ENCODE data around the gene SAP30.

The SAP30 gene

DNA sequence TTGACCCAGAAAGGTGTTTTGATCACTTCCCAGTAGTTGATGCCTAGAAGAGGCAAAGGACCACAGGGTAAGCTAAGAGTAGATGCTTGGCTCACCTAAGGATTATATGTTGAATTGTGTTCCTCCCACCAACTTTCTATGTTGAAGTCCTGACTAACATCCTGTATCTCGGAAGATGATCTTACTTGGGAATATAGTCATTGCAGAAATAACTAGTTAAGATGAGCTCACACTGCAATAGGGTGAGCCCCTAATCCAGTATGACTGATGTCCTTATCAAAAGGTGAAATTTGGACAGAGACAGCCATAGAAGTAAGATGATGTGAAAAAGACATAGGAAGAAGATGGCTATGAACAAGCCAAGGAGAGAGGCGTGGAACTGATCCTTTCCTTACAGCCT lies 33.3 kb upstream of the SAP30 start:
- ATAC-seq (ENCODE audit: insufficient read depth, low read depth) (no peak), DNase-seq (no peak)
- peaks cover 10% of the 10 kb centered on the region for H4K20me1 ChIP-seq (ENCODE audit: insufficient read depth, low read length)
- H3K4me2 ChIP-seq (ENCODE audit: insufficient read depth, low read length) = peak overlapping the region; percentile 20; the same call in 1 of the 2 replicates
- no peak overlapping the region for H3K4me3 ChIP-seq (ENCODE audit: low read depth in 1 of 2, low read length in 2 of 2)
- no peak overlapping the region for H2AFZ ChIP-seq (ENCODE audit: low read depth, low read length)
- H3K27me3 ChIP-seq (ENCODE audit: insufficient read depth, low read length, poor library complexity) = no peaks in the 10 kb centered on the region
- peaks cover 15% of the 10 kb centered on the region for H3K36me3 ChIP-seq (ENCODE audit: insufficient read depth, low read length)
- no peak overlapping the region for H3K9ac ChIP-seq (ENCODE audit: low read depth, low read length)
- no peaks in the 10 kb centered on the region for H3K9me3 ChIP-seq (ENCODE audit: insufficient read depth, low read length, severe bottlenecking)
- peaks cover 31% of the 10 kb centered on the region for H3K4me1 ChIP-seq (ENCODE audit: insufficient read depth, low read length)
- peaks cover 60% of the 10 kb centered on the region for H3K79me2 ChIP-seq (ENCODE audit: insufficient read depth, low read length)
- 0 out of 2 replicates have a peak overlapping the region, but pooled peaks have one; percentile 3 for H3K27ac ChIP-seq (ENCODE audit: low read length)
- TF ChIP-seq, protein P1, sequence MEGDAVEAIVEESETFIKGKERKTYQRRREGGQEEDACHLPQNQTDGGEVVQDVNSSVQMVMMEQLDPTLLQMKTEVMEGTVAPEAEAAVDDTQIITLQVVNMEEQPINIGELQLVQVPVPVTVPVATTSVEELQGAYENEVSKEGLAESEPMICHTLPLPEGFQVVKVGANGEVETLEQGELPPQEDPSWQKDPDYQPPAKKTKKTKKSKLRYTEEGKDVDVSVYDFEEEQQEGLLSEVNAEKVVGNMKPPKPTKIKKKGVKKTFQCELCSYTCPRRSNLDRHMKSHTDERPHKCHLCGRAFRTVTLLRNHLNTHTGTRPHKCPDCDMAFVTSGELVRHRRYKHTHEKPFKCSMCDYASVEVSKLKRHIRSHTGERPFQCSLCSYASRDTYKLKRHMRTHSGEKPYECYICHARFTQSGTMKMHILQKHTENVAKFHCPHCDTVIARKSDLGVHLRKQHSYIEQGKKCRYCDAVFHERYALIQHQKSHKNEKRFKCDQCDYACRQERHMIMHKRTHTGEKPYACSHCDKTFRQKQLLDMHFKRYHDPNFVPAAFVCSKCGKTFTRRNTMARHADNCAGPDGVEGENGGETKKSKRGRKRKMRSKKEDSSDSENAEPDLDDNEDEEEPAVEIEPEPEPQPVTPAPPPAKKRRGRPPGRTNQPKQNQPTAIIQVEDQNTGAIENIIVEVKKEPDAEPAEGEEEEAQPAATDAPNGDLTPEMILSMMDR (IDR thresholded peaks at IDR 0.05; ENCODE audit: borderline replicate concordance, extremely low read depth, low read length, poor library complexity, severe bottlenecking) = no peak
- no peak for TF ChIP-seq EZH2 (IDR thresholded peaks at IDR 0.05; ENCODE audit: borderline replicate concordance, low read depth, low read length, severe bottlenecking)

DNA sequence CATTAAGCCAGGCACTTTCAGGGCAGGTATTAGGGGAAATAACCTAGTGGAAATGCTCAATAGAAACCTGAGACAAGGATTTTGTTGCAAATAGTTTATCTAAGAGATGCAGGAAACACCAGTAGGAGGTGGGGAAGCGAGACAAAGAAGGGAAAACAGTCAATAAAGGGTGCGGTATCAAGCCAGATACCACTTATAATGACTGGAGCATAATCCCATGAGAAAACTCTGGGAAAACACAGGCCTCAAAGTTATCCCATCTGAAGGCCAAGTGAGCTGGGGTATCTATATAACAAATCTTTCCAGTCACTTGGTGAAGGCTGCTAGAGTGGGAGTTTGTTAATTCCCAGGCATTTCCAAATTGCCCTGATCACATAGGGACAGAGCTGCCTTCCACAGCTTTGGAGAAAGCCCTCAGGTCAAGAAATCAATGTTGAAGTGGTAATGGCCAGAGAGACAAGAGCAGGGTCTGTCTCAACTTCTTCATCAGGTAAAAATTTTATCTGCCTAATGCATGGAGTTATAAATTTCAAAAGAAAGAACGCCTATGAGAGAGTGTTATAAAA lies 26.8 kb upstream of the SAP30 start:
- Histone ChIP-seq H3K9ac (ENCODE audit: low read depth, low read length) (no peak overlapping the region), H3K4me2 (ENCODE audit: insufficient read depth, low read length) (no peak overlapping the region), H3K27me3 (ENCODE audit: insufficient read depth, low read length, poor library complexity) (no peaks in the 10 kb centered on the region), H3K4me3 (ENCODE audit: low read depth in 1 of 2, low read length in 2 of 2) (no peak overlapping the region), H3K9me3 (ENCODE audit: insufficient read depth, low read length, severe bottlenecking) (no peaks in the 10 kb centered on the region), H3K36me3 (ENCODE audit: insufficient read depth, low read length) (peaks cover 5% of the 10 kb centered on the region; the same call in 1 of the 2 replicates), H2AFZ (ENCODE audit: low read depth, low read length) (no peak overlapping the region), H3K4me1 (ENCODE audit: insufficient read depth, low read length) (no peaks in the 10 kb centered on the region), H3K79me2 (ENCODE audit: insufficient read depth, low read length) (peaks cover 6% of the 10 kb centered on the region), H3K27ac (ENCODE audit: low read length) (no peak overlapping the region), H4K20me1 (ENCODE audit: insufficient read depth, low read length) (no peaks in the 10 kb centered on the region)
- DNase-seq = no peak
- TF ChIP-seq EZH2 (IDR thresholded peaks at IDR 0.05; ENCODE audit: borderline replicate concordance, low read depth, low read length, severe bottlenecking) = no peak
- TF ChIP-seq, protein P1 (IDR thresholded peaks at IDR 0.05; ENCODE audit: borderline replicate concordance, extremely low read depth, low read length, poor library complexity, severe bottlenecking) = no peak
- ATAC-seq (ENCODE audit: insufficient read depth, low read depth) = no peak

DNA sequence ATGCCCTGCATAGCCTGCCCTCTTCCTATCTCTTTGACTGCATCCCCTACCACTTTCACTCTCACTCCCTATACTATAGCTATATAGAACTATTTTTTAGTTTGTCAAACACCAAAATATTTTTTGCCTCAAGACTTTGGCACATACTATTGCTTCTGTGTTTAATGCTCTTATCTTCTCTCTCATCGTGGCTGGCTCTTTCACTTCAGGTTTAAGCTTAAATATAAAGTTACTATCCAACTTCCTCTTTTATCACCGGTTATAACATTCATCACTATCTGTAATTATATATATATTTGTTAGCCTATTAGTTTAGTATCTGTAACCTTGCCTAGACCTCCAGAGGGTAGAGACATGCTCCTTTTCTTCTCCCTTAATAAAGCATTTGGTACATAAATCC lies 25.1 kb upstream of the SAP30 start:
- H2AFZ ChIP-seq (ENCODE audit: low read depth, low read length) = no peak overlapping the region
- no peaks in the 10 kb centered on the region for H4K20me1 ChIP-seq (ENCODE audit: insufficient read depth, low read length)
- TF ChIP-seq EZH2 (IDR thresholded peaks at IDR 0.05; ENCODE audit: borderline replicate concordance, low read depth, low read length, severe bottlenecking) = no peak
- TF ChIP-seq, protein P1 (IDR thresholded peaks at IDR 0.05; ENCODE audit: borderline replicate concordance, extremely low read depth, low read length, poor library complexity, severe bottlenecking) = no peak
- peaks cover 5% of the 10 kb centered on the region; the same call in 1 of the 2 replicates for H3K36me3 ChIP-seq (ENCODE audit: insufficient read depth, low read length)
- no peak overlapping the region for H3K9ac ChIP-seq (ENCODE audit: low read depth, low read length)
- DNase-seq (no peak), ATAC-seq (ENCODE audit: insufficient read depth, low read depth) (no peak)
- H3K4me1 ChIP-seq (ENCODE audit: insufficient read depth, low read length) = no peaks in the 10 kb centered on the region
- 0 out of 2 replicates have a peak, but pooled peaks cover 3% of the 10 kb centered on the region for H3K79me2 ChIP-seq (ENCODE audit: insufficient read depth, low read length)
- no peak overlapping the region for H3K4me3 ChIP-seq (ENCODE audit: low read depth in 1 of 2, low read length in 2 of 2)
- no peak overlapping the region for H3K27ac ChIP-seq (ENCODE audit: low read length)
- H3K27me3 ChIP-seq (ENCODE audit: insufficient read depth, low read length, poor library complexity) = no peaks in the 10 kb centered on the region
- H3K9me3 ChIP-seq (ENCODE audit: insufficient read depth, low read length, severe bottlenecking) = no peaks in the 10 kb centered on the region
- no peak overlapping the region for H3K4me2 ChIP-seq (ENCODE audit: insufficient read depth, low read length)

Data from DND-41 (cell line).